SU-DHL-6 (cell line): Measurements from ENCODE around the gene ATG13.

Source experiments
- H2AFZ ChIP-seq: fragments of 200-600 bp; sonication (generic); 2 replicates; pipeline ENCODE4 v1.6.1; 2014; ENCODE audit warnings: low read depth, mild to moderate bottlenecking, moderate library complexity, mixed read lengths, antibody characterized with exemption, low read length; ENCODE audit not compliant: severe bottlenecking
- H3F3A ChIP-seq: fragments of 200-600 bp; shearing (Covaris generic); 2 replicates; pipeline ENCODE4 v1.6.0; 2016; ENCODE audit warnings: antibody characterized with exemption, mild to moderate bottlenecking; ENCODE audit not compliant: insufficient read depth
- H3K27ac ChIP-seq: fragments of 200-600 bp; sonication (generic); 2 replicates; pipeline ENCODE4 v1.5.1; 2016; ENCODE audit warnings: low read depth, mild to moderate bottlenecking, low read length, moderate library complexity, mixed read lengths
- H3K27me3 ChIP-seq: fragments of 200-600 bp; sonication (generic), shearing (Covaris generic); 2 replicates; pipeline ENCODE4 v1.6.0; 2014; ENCODE audit warnings: mild to moderate bottlenecking, low read length
- H3K36me3 ChIP-seq: fragments of 200-600 bp; sonication (generic); 2 replicates; pipeline ENCODE4 v1.6.1; 2014; ENCODE audit warnings: mild to moderate bottlenecking, low read length, mixed read lengths
- H3K4me2 ChIP-seq: fragments of 300-600, 200-600 bp; shearing (Covaris generic), sonication (generic); 2 replicates; pipeline ENCODE4 v1.6.0; 2014; ENCODE audit warnings: low read length, low read depth, mild to moderate bottlenecking; ENCODE audit not compliant: poor library complexity, severe bottlenecking
- H3K4me3 ChIP-seq: fragments of 200-600 bp; sonication (generic); 2 replicates; pipeline ENCODE4 v1.5.1; 2014; ENCODE audit warnings: antibody characterized with exemption, low read length, mild to moderate bottlenecking, mixed read lengths; ENCODE audit not compliant: insufficient read depth, poor library complexity, severe bottlenecking
- H3K79me2 ChIP-seq: fragments of 200-600 bp; sonication (generic); 2 replicates; pipeline ENCODE4 v1.6.1; 2014; ENCODE audit warnings: mild to moderate bottlenecking, low read length, moderate library complexity; ENCODE audit not compliant: insufficient read depth
- H3K9ac ChIP-seq: fragments of 200-600 bp; sonication (generic); 2 replicates; pipeline ENCODE4 v1.7.0; 2014; ENCODE audit warnings: mild to moderate bottlenecking, low read length
- H3K9me2 ChIP-seq: fragments of 200-600 bp; sonication (generic); replicated peaks from 2 replicates; pipeline ENCODE4 v1.6.1; 2014; ENCODE audit warnings: low read length; ENCODE audit not compliant: insufficient read depth
- H3K9me3 ChIP-seq: fragments of 200-600 bp; sonication (generic); 2 replicates; pipeline ENCODE4 v1.6.1; 2014; ENCODE audit warnings: low read length, mixed read lengths; ENCODE audit not compliant: insufficient read depth
- H4K20me1 ChIP-seq: fragments of 200-600 bp; sonication (generic); 2 replicates; pipeline ENCODE4 v1.6.1; 2014; ENCODE audit warnings: low read depth, mild to moderate bottlenecking, antibody characterized with exemption, low read length, moderate library complexity, mixed read lengths
- CTCF ChIP-seq: fragments of 200-600 bp; sonication (generic); IDR thresholded peaks from one replicate; pipeline ENCODE4 v1.5.1; 2017; ENCODE audit warnings: antibody characterized with exemption, mild to moderate bottlenecking, low read length, moderate library complexity; ENCODE audit not compliant: insufficient read depth, poor library complexity, severe bottlenecking
- EZH2phosphoT487 ChIP-seq: fragments of 200-600 bp; sonication (generic), shearing (Covaris generic); conservative IDR thresholded peaks from 2 replicates; pipeline ENCODE4 v1.6.1; 2018; ENCODE audit warnings: mild to moderate bottlenecking, antibody characterized with exemption, low read length, moderate library complexity, mixed read lengths

ATG13 gene

GRCh38 chr11:46693597-46694012 is 76.3 kb downstream of the ATG13 start:
- Histone ChIP-seq H3K27me3 (no peaks in the 10 kb centered on the region), H2AFZ (no peak overlapping the region), H3F3A (no peaks in the 10 kb centered on the region), H3K4me2 (no peak overlapping the region), H3K79me2 (peaks cover under 1% of the 10 kb centered on the region; the same call in 1 of the 2 replicates), H3K9me2 (no peaks in the 10 kb centered on the region), H3K9me3 (no peaks in the 10 kb centered on the region), H3K9ac (no peak overlapping the region), H3K4me3 (no peak overlapping the region), H3K27ac (no peak overlapping the region), H4K20me1 (no peaks in the 10 kb centered on the region), H3K36me3 (no peaks in the 10 kb centered on the region)
- TF ChIP-seq CTCF (no peak), EZH2phosphoT487 (no peak)

GRCh38 chr11:46694072-46694471 is 76.7 kb downstream of the ATG13 start:
- Histone ChIP-seq H4K20me1 (no peaks in the 10 kb centered on the region), H3K4me2 (no peak overlapping the region), H3K36me3 (no peaks in the 10 kb centered on the region), H3K9ac (no peak overlapping the region), H3K9me3 (no peaks in the 10 kb centered on the region), H3F3A (no peaks in the 10 kb centered on the region), H3K79me2 (peaks cover 5% of the 10 kb centered on the region; the same call in 1 of the 2 replicates), H3K27me3 (no peaks in the 10 kb centered on the region), H3K9me2 (no peaks in the 10 kb centered on the region), H2AFZ (no peak overlapping the region), H3K4me3 (no peak overlapping the region), H3K27ac (no peak overlapping the region)
- TF ChIP-seq CTCF (no peak), EZH2phosphoT487 (no peak)

- Histone ChIP-seq H3K9ac (no peak overlapping the region), H3K9me2 (no peaks in the 10 kb centered on the region), H3K36me3 (no peaks in the 10 kb centered on the region), H4K20me1 (no peaks in the 10 kb centered on the region), H3K4me3 (no peak overlapping the region), H3K27me3 (no peaks in the 10 kb centered on the region), H2AFZ (no peak overlapping the region), H3K79me2 (peaks cover 10% of the 10 kb centered on the region; the same call in 1 of the 2 replicates), H3K4me2 (no peak overlapping the region), H3F3A (no peaks in the 10 kb centered on the region), H3K9me3 (no peaks in the 10 kb centered on the region), H3K27ac (no peak overlapping the region)
- TF ChIP-seq EZH2phosphoT487 (no peak), CTCF (no peak)
These were observed 77.3 kb downstream of the ATG13 start for GRCh38 chr11:46694607-46695006.
